DMS114 treated with DMSO at 0.1 percent for 48 hours (cell line): Measurements from ENCODE around the gene COMMD3.
"Not testable (repeated sequence)": the region's sequence is repeated elsewhere in the genome, so short reads cannot be mapped to it uniquely, and the experiment has no call there.

Experiments
- DNase-seq: peaks from one replicate; lab custom pipeline; 2025; ENCODE audit not compliant: unreplicated experiment; lab: John Stamatoyannopoulos, UW

COMMD3 gene

GRCh38 chr10:22338185-22338900, 22.2 kb downstream of the COMMD3 start:
- no peak for DNase-seq

- DNase-seq = no peak
These were observed 22.7 kb downstream of the COMMD3 start for GRCh38 chr10:22338931-22339330.

- DNase-seq = no peak
These were observed 23.7 kb downstream of the COMMD3 start for GRCh38 chr10:22339761-22340328.

GRCh38 chr10:22340329-22341189, 24.4 kb downstream of the COMMD3 start:
- DNase-seq = peak; percentile 81

- peak; percentile 20 for DNase-seq
These were observed 25.2 kb downstream of the COMMD3 start for GRCh38 chr10:22341190-22341925.

- no peak for DNase-seq
These were observed 25.7 kb downstream of the COMMD3 start for GRCh38 chr10:22341926-22342196.

GRCh38 chr10:22342421-22342820, 26.2 kb downstream of the COMMD3 start:
- DNase-seq = no peak

GRCh38 chr10:22343731-22344130, 27.5 kb downstream of the COMMD3 start:
- DNase-seq = no peak

- no peak for DNase-seq
These were observed 28.1 kb downstream of the COMMD3 start for GRCh38 chr10:22344249-22344648.

- no peak for DNase-seq
These were observed 28.7 kb downstream of the COMMD3 start for GRCh38 chr10:22344781-22345300.

GRCh38 chr10:22345301-22346095, 29.3 kb downstream of the COMMD3 start, which contains the start of gene SPAG6:
Gene SPAG6 (plus strand): TSS chr10:22345496. CDS start chr10:22345612, 116 bp downstream.
- DNase-seq = peak; percentile 23

- DNase-seq = no peak
These were observed 30.0 kb downstream of the COMMD3 start for GRCh38 chr10:22346096-22346661.

GRCh38 chr10:22349755-22350154, 33.6 kb downstream of the COMMD3 start:
- DNase-seq = no peak

- no peak for DNase-seq
These were observed 35.0 kb downstream of the COMMD3 start for GRCh38 chr10:22351131-22351703.

GRCh38 chr10:22356324-22356873, 40.2 kb downstream of the COMMD3 start:
- no peak for DNase-seq

- DNase-seq = not testable (repeated sequence)
These were observed 41.6 kb downstream of the COMMD3 start for GRCh38 chr10:22357770-22358169.

- no peak for DNase-seq
These were observed 47.1 kb downstream of the COMMD3 start for GRCh38 chr10:22363305-22363704.

- DNase-seq = no peak
These were observed 48.4 kb downstream of the COMMD3 start for GRCh38 chr10:22364407-22365140.

- DNase-seq = no peak
These were observed 49.0 kb downstream of the COMMD3 start for GRCh38 chr10:22365233-22365632.
